GM18519 (cell line): Measurements from ENCODE around the gene NEDD4L.
A peak's percentile ranks its signal among the peaks of the same experiment; 100 is the strongest.

ENCODE experiments used
- ATAC-seq: cut with Tn5 transposase; IDR thresholded peaks from one replicate; pipeline ENCODE4 v1.9.1; 2021; ENCODE audit warnings: mild to moderate bottlenecking, moderate library complexity; ENCODE audit not compliant: unreplicated experiment, low FRiP score

Gene NEDD4L

GRCh38 chr18:58026395-58026794, 17.6 kb upstream of the NEDD4L start:
- no peak for ATAC-seq

- no peak for ATAC-seq
These were observed 17.2 kb upstream of the NEDD4L start for GRCh38 chr18:58026857-58027256.

DNA sequence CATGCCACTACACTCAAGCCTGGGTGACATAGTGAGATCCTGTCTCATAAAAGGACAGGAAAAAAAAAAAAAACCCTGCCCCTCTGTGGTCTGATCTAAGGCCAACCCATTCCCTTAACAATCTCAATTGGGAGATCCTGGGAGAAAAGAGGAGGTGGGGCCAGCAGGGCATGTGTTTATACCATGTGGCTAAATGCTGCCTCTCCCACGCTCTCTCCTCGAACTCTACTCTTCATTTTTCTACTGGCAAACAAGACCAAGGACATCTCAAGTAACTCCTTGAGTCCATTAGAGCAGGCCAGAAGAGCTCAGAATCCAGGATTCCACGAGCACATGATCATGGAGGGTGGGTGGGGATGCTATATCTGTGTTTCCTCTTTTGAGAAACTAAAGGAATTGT, 16.7 kb upstream of the NEDD4L start:
- no peak for ATAC-seq

- no peak for ATAC-seq
These were observed 15.8 kb upstream of the NEDD4L start for GRCh38 chr18:58028109-58028784.

- no peak for ATAC-seq
These were observed 11.8 kb upstream of the NEDD4L start for GRCh38 chr18:58032233-58032632.

- ATAC-seq = no peak
These were observed 10.8 kb upstream of the NEDD4L start for GRCh38 chr18:58033216-58033615.

- no peak for ATAC-seq
These were observed 9.7 kb upstream of the NEDD4L start for GRCh38 chr18:58034370-58034769.

DNA sequence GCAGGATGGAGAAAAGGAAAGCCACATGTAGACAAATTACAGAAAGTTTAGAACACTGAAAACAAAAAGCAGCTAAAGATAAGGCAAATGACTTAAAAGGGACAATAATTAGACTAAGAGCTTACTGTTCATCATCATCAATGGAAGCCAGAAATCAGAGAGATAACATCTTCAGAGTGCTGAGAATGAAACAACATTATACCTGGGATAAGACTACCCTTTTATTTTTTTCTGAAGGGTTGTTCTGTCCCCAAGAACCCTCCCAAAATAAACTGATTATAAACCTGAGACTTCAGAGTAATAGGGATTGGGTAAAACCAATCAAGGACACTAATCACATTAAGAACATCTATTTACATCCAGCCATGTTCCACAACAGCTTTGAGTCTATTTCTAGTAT, 6.9 kb upstream of the NEDD4L start:
- ATAC-seq = no peak

DNA sequence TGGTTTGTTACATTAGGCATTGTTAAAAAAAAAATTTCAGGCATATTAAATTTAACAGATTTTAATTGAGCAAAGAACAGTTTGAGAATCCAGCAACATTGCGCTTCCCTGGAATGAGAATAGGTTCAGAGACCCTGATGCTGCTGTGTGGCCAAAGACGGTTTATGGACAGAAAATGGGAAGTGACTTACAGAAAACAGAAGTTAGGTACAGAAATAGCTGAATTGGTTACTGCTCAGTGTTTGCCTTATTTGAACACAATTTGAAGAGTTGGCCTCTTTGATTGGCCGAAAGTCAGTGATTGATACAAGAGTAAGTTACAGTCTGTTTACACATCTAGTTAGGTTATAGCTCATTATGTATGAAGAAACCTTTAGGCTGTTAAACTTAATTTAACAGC, 6.0 kb upstream of the NEDD4L start:
- ATAC-seq = no peak

GRCh38 chr18:58041633-58042032, 2.4 kb upstream of the NEDD4L start:
- no peak for ATAC-seq

- ATAC-seq = no peak
These were observed 1.1 kb upstream of the NEDD4L start for GRCh38 chr18:58042826-58043490.

GRCh38 chr18:58044370-58045241, 580 bp downstream of the NEDD4L start:
- ATAC-seq = peak; percentile 29

DNA sequence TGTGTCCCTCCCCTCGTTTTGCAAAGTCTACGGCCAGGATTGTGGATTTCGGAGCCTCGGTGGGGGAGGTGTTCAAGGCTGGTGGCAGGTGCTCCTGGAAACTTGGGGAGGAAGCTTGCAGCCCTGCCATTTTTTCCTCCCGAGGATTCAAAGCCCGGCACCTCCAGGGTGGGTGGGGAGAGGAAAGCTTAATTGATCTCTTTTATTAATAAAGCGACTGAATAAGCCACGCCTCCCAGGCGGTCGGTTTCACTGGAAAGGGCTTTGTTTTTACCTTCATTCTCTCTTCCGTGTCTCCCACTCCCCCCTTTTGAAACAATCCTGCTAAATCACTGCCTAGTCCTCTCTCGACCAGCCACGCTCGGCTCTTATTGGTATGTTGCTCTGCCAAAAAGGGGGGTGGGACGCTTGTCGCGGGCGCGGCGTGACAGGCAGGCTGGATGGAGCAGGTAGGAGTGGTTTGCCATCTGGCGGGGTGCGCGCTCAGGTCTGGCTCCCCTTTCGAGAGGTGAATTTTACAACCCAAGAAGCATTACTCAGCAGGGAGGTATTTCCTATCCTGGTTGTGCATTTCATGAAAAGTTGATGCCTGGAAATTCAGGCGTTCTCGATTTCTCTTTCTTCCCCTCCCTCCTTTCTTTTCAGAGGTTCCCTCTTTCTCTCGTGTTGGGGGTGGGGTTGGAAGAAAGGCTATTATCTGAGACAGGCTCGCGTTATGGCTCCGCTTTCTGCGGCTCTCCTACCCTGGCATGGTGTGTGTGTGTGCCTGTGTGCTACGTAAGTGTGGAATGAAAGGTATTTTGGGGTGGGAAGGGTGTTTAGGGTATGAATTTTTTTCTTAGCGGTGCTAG, 1.4 kb downstream of the NEDD4L start:
- no peak for ATAC-seq

- ATAC-seq = no peak
These were observed 2.2 kb downstream of the NEDD4L start for GRCh38 chr18:58046093-58046793.

DNA sequence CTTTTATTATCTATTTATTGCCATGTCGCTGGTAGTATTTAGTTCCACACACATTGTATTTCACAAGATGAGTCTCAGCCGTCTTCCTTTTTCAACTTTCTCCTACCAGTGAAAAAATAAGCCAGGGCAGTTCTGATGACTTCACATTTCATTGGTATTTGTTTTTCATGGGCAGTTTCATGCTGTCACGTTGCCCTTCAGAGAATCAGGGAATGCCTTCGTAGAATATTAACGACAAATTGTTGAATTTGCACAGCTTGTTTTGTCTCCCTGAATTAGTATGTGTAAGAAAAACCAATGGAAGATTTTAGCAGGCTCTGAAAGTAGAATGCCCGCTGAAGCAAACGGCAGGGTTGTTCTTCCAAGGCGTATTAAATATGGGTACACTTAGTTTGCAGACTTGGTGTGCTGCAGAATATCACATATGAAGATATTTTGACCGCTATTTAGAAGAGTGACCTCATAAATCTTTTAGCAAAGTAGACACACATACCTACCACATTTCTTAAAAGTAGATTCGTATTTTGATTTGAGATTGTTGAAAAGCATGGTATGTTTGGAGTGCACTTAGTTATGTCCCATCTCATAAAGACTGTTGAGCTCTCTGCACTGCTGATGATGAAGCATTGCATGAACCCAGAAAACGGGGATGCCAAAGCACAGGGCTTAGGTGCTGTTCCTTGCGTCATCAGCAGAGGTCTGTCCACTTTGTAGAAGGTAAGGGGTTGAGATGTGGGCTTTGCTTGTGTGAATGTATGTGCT, 2.9 kb downstream of the NEDD4L start:
- ATAC-seq = no peak

GRCh38 chr18:58047556-58047882, 3.5 kb downstream of the NEDD4L start:
- no peak for ATAC-seq

DNA sequence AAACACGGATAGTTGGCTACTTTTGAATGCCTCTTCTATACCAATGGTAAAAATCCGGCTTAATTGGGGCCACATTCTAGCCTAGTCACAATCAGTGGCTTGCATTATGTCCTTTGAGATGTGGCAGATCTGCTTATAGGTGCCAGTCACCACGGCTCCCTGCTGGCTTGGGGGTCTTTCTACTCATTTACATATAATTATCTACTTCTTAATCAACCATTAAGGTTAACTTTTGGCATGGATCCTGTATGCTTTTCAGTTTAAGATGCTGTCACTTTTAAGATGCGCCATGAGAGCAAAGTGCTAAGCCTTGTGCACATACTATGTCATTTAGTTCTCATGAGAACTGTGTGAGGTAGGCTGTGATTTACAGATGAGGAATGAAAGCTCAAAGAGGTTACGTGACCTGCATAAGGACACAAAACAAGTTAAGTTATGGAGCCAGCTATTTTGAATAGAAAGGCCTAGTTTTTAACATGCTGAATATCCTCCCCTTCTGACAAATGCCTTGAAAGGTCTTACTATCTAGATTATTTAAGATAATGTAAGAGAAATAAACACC, 4.1 kb downstream of the NEDD4L start:
- ATAC-seq = no peak

DNA sequence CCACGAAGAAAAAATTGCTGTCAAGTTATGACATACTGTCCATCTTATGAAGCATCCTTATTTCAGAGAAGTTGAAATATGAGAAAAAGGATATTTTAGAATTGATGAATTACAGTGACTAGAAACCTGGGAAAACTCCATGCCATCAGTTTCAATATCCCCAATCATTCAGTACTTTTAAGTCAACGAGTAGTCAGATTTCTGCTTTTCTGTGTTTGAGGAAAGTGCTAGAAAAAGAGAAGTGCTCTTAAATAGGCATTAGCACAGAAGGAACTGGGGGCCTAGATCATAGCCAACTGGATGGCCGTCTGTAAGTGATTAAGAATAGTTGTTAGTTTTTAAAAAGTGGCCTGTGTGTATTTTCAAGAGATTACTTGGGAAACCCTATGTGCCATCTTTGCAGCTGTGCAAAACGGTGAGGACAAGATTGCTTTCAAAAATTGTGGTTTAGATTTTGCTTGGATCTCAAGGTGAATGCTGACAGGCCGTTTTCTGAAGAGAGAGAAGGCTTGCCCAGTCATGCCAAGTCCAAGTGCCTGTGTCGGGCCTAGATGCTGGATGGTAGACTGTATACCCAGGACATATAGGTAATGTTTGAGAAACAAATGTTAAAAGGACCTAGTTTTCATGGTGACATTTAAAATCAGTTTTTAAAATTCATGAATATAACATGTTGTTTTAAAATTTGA, 5.1 kb downstream of the NEDD4L start:
- ATAC-seq = no peak
